ENCODE results near the gene CFAP107.

The CFAP107 gene

GRCh38 chr1:12745126-12745991, 641 bp upstream of the CFAP107 start:
- DNase-seq: no peak

- no peak for DNase-seq
These were observed 2.9 kb downstream of the CFAP107 start for GRCh38 chr1:12748778-12749355.

GRCh38 chr1:12754738-12755137, 8.7 kb downstream of the CFAP107 start:
- no peak for DNase-seq

- no peak for DNase-seq
These were observed 10.3 kb downstream of the CFAP107 start for GRCh38 chr1:12756273-12756672.

- DNase-seq: no peak
These were observed 10.9 kb downstream of the CFAP107 start for GRCh38 chr1:12756768-12757413.

GRCh38 chr1:12757836-12758235, 11.8 kb downstream of the CFAP107 start:
- DNase-seq: no peak

- DNase-seq: no peak
These were observed 14.3 kb downstream of the CFAP107 start for GRCh38 chr1:12760256-12760795.

- no peak for DNase-seq
These were observed 15.8 kb downstream of the CFAP107 start for GRCh38 chr1:12761781-12762180.

- DNase-seq: no peak
These were observed 16.8 kb downstream of the CFAP107 start for GRCh38 chr1:12762766-12763165.

- no peak for DNase-seq
These were observed 17.5 kb downstream of the CFAP107 start for GRCh38 chr1:12763479-12763878.

- DNase-seq: no peak
These were observed 18.0 kb downstream of the CFAP107 start for GRCh38 chr1:12764016-12764415.

GRCh38 chr1:12769031-12769430, 23.0 kb downstream of the CFAP107 start:
- no peak for DNase-seq

GRCh38 chr1:12769976-12770505, 24.0 kb downstream of the CFAP107 start:
- no peak for DNase-seq

- DNase-seq: no peak
These were observed 24.6 kb downstream of the CFAP107 start for GRCh38 chr1:12770620-12771019.

- DNase-seq: no peak
These were observed 25.2 kb downstream of the CFAP107 start for GRCh38 chr1:12771186-12771585.

- no peak for DNase-seq
These were observed 26.5 kb downstream of the CFAP107 start for GRCh38 chr1:12772520-12772919.

- DNase-seq: no peak
These were observed 27.4 kb downstream of the CFAP107 start, which contains the start of gene PRAMEF12 for GRCh38 chr1:12773438-12773837. TSS of gene PRAMEF12 (plus strand) at chr1:12773738. CDS start at chr1:12774868, 1,130 bp downstream.

- no peak for DNase-seq
These were observed 28.9 kb downstream of the CFAP107 start for GRCh38 chr1:12774801-12775345.

- no peak for DNase-seq
These were observed 29.4 kb downstream of the CFAP107 start for GRCh38 chr1:12775443-12775842.

GRCh38 chr1:12776801-12777557, 31.0 kb downstream of the CFAP107 start:
- no peak for DNase-seq

- no peak for DNase-seq
These were observed 32.1 kb downstream of the CFAP107 start for GRCh38 chr1:12778061-12778460.

GRCh38 chr1:12778907-12779306, 32.9 kb downstream of the CFAP107 start:
- no peak for DNase-seq

Data from stimulated activated CD4-positive, alpha-beta T cell treated with anti-CD3 and anti-CD28 coated beads, Interleukin-12 subunit alpha, Interleukin-12 subunit beta, amount 100 ng/mL, for 4 hours (primary cell).